Spleen (tissue), 11 donors: ENCODE results near the gene CKLF. TPM values are rescaled to one million over a fixed set of nuclear protein-coding genes. Genes with fewer than 3 reads are reported as not detected.

Source experiments
- DNase-seq: peaks from one replicate; pipeline ENCODE4 v3.0.0-alpha.2; 2020
- H3K27ac ChIP-seq, 8 donors: fragments of 200-600 bp; sonication (generic) in 7 of 8; 1 replicate in 4 of 8; 2 replicates in 4 of 8; pipeline versions ENCODE4 v1.5.0 to v1.8.0; 2016 to 2021; ENCODE audit warnings: inconsistent platforms in 4 of 8, mild to moderate bottlenecking in 4 of 8, moderate library complexity in 1 of 8
- H3K27me3 ChIP-seq, 7 donors: fragments of 200-600 bp; sonication (generic) in 6 of 7; replicated peaks in 1 of 7; 1 replicate in 4 of 7; 2 replicates in 3 of 7; pipeline versions ENCODE4 v1.5.0 to v1.8.0; 2016 to 2021; ENCODE audit warnings: inconsistent platforms in 3 of 7, mild to moderate bottlenecking in 1 of 7
- H3K36me3 ChIP-seq, 6 donors: fragments of 200-600 bp; sonication (generic) in 5 of 6; 1 replicate in 4 of 6; 2 replicates in 2 of 6; pipeline versions ENCODE4 v1.5.0 to v1.8.0; 2016 to 2021; ENCODE audit warnings: inconsistent platforms in 2 of 6
- H3K4me1 ChIP-seq, 6 donors: fragments of 200-600 bp; sonication (generic) in 5 of 6; 1 replicate in 3 of 6; 2 replicates in 3 of 6; pipeline versions ENCODE4 v1.5.0 to v1.8.0; 2016 to 2021; ENCODE audit warnings: inconsistent platforms in 3 of 6
- H3K4me3 ChIP-seq, 8 donors: fragments of 200-600 bp; sonication (generic) in 7 of 8; 1 replicate in 4 of 8; 2 replicates in 4 of 8; pipeline versions ENCODE4 v1.5.0 to v1.8.0; 2016 to 2021; ENCODE audit warnings: inconsistent platforms in 4 of 8, mild to moderate bottlenecking in 4 of 8, moderate library complexity in 2 of 8
- H3K9me3 ChIP-seq, 8 donors: fragments of 200-600 bp; sonication (generic) in 7 of 8; 1 replicate in 4 of 8; 2 replicates in 4 of 8; pipeline versions ENCODE4 v1.5.0 to v1.8.0; 2016 to 2021; ENCODE audit warnings: inconsistent platforms in 4 of 8
- CTCF ChIP-seq, 11 experiments: fragments of 200-600 bp in 7 of 11; fragments of 450-650 bp in 4 of 11; sonication (generic) in 4 of 11; IDR thresholded peaks in 8 of 11; conservative IDR thresholded peaks in 3 of 11; 1 replicate in 7 of 11; 2 replicates in 4 of 11; pipeline versions ENCODE4 v1.4.0 to v1.8.0; 2016 to 2021; ENCODE audit warnings: antibody characterized with exemption in 11 of 11, inconsistent platforms in 4 of 11, mild to moderate bottlenecking in 1 of 11
- POLR2A ChIP-seq, 3 donors: fragments of 450-650 bp; IDR thresholded peaks; one replicate each; pipeline ENCODE4 v1.5.1; 2017; ENCODE audit warnings: antibody characterized with exemption in 3 of 3, mild to moderate bottlenecking in 1 of 3
- POLR2AphosphoS5 ChIP-seq, 3 donors: sonication (generic); formaldehyde crosslinking; IDR thresholded peaks; one replicate each; pipeline ENCODE4 v1.5.1; 2017; ENCODE audit warnings: antibody characterized with exemption in 3 of 3
- WGBS, 5 donors: extraction: QIAGEN DNeasy Blood & Tissue Kit in 3 of 5; methylation state at CpG; one replicate each; pipeline versions ENCODE4 v1.1.5 to v1.1.7; 2013 to 2018; 5-methylcytosine and 5-hydroxymethylcytosine counted together
- intact Hi-C: fragments of 100-400 bp; cut with DNase I; formaldehyde crosslinking; loops from one replicate; pipeline ENCODE4 v1.15.0; 2023; ENCODE audit warnings: low total_unique reads
- polyA plus RNA-seq, 3 donors: library from polyadenylated mRNA; stranded (reverse); fragments of 200-250 nt; gene quantifications; one replicate each; pipeline ENCODE4 v1.2.1, GENCODE V29; 2013
- total RNA-seq, 7 donors: library from RNA; depleted of rRNA in 3 of 7; stranded (reverse); fragments of >200 nt in 3 of 7; fragmentation: NEBNext Ultra II Directional in 4 of 7; extraction: Animal tissue kit (Norgen Biotek cat#: 25700) in 4 of 7; gene quantifications; one replicate each; pipeline versions ENCODE4 v1.1.0 to v1.2.1, GENCODE V29; 2016 to 2021
- donor health status: healthy with polysubstance abuse.
- donor health status: DM: no; HTN: no; CAD: no; lungs with moderate emphysema.
- donor health status: DM: no; HTN: no; CAD: no.
- donor health status: Bipolar disorder and iron deficiency.
- donor health status: healthy.
- donor health status: DM: no; HTN: no; CAD: no.
- donor health status: DM: yes; HTN: yes; CAD: no.

Gene CKLF
- total and polyA plus RNA-seq, 10 donors, result 61.9 to 132 (median 75.4) TPM

- H3K9me3 ChIP-seq, result no peaks in the 10 kb centered on the region
- intact Hi-C loops, result no loop called here
- H3K36me3 ChIP-seq, result peaks cover 0 to 54% (median 0%) of the 10 kb centered on the region in 6 donors
- peaks cover 20 to 64% (median 38%) of the 10 kb centered on the region in 6 donors for H3K4me1 ChIP-seq
- H3K27me3 ChIP-seq, result no peaks in the 10 kb centered on the region
- peak overlapping the region in 6 of 8 donors; percentile 62 to 86 (median 74) for H3K27ac ChIP-seq
- no peak overlapping the region for H3K4me3 ChIP-seq
- TF ChIP-seq POLR2AphosphoS5 (IDR thresholded peaks at IDR 0.05) (peak in 1 of 3 donors; percentile 48), CTCF (IDR thresholded peaks at IDR 0.05 in 8 of 11, conservative IDR thresholded peaks at IDR 0.05 in 3 of 11) (no peak), POLR2A (IDR thresholded peaks at IDR 0.05) (no peak)
- DNase-seq, result no peak
- WGBS, 5 donors, result 75 to 87% (median 83%) methylated on average over 5 of the region's 5 CpGs
These were observed 42.1 kb upstream of the CKLF start for GRCh38 chr16:66510298-66510697.

- intact Hi-C loops, result no loop called here
- Histone ChIP-seq H3K9me3 (no peaks in the 10 kb centered on the region), H3K36me3 (peaks cover 0 to 54% (median 0%) of the 10 kb centered on the region in 6 donors), H3K4me1 (peaks cover 27 to 70% (median 44%) of the 10 kb centered on the region in 6 donors), H3K27ac (peak overlapping the region; percentile 35 to 86 (median 68)), H3K4me3 (no peak overlapping the region), H3K27me3 (no peaks in the 10 kb centered on the region)
- 62 to 81% (median 70%) methylated on average over 11 to 12 of the region's 12 CpGs for WGBS, 5 donors
- TF ChIP-seq CTCF (IDR thresholded peaks at IDR 0.05 in 8 of 11, conservative IDR thresholded peaks at IDR 0.05 in 3 of 11), result no peak
- peak; percentile 21 to 79 (median 76) for TF ChIP-seq POLR2AphosphoS5 (IDR thresholded peaks at IDR 0.05)
- no peak for TF ChIP-seq POLR2A (IDR thresholded peaks at IDR 0.05)
- DNase-seq, result no peak
These were observed 41.4 kb upstream of the CKLF start for GRCh38 chr16:66510711-66511601.

GRCh38 chr16:66511602-66512271 lies 40.6 kb upstream of the CKLF start:
- Histone ChIP-seq H3K36me3 (peaks cover 0 to 54% (median 0%) of the 10 kb centered on the region in 6 donors), H3K9me3 (no peaks in the 10 kb centered on the region), H3K4me3 (no peak overlapping the region), H3K4me1 (peaks cover 34 to 78% (median 52%) of the 10 kb centered on the region in 6 donors), H3K27me3 (no peaks in the 10 kb centered on the region), H3K27ac (peak overlapping the region; percentile 35 to 86 (median 68))
- 63 to 80% (median 72%) methylated on average over 13 of the region's 13 CpGs for WGBS, 5 donors
- intact Hi-C loops, result no loop called here
- TF ChIP-seq POLR2A (IDR thresholded peaks at IDR 0.05), result no peak
- peak in 1 of 3 donors; percentile 30 for TF ChIP-seq POLR2AphosphoS5 (IDR thresholded peaks at IDR 0.05)
- peak in 6 of 11 experiments; percentile 17 to 39 (median 26) for TF ChIP-seq CTCF (IDR thresholded peaks at IDR 0.05 in 8 of 11, conservative IDR thresholded peaks at IDR 0.05 in 3 of 11)
- no peak for DNase-seq
